GM23338 (cell line): Measurements from ENCODE around the gene EARS2. TPM values are rescaled to one million over a fixed set of nuclear protein-coding genes. Genes with fewer than 3 reads are reported as not detected.

ENCODE experiments used
- ATAC-seq: fragments of 200-7000 bp; cut with Tn5 transposase; 3 replicates; pipeline ENCODE4 v1.9.1; 2020
- DNase-seq: peaks from one replicate; pipeline ENCODE4 v3.0.0-alpha.2; 2015; ENCODE audit warnings: low spot score
- H2AFZ ChIP-seq: fragments of 200-600 bp; sonication (generic); 2 replicates; pipeline ENCODE4 v1.8.0; 2016; ENCODE audit warnings: antibody characterized with exemption, mild to moderate bottlenecking, moderate library complexity
- H3F3A ChIP-seq: fragments of 200-600 bp; sonication (generic); replicated peaks from 2 replicates; pipeline ENCODE4 v1.8.0; 2017; ENCODE audit warnings: antibody characterized with exemption, mixed run types, low read depth
- H3K27ac ChIP-seq: fragments of 200-600 bp; sonication (generic); 2 replicates; pipeline ENCODE4 v1.6.1; 2016; ENCODE audit warnings: low read depth
- H3K27me3 ChIP-seq: fragments of 200-600 bp; sonication (generic); 2 replicates; pipeline ENCODE4 v1.8.0; 2016; ENCODE audit warnings: mild to moderate bottlenecking, mixed run types, moderate library complexity; ENCODE audit not compliant: insufficient read depth
- H3K36me3 ChIP-seq: fragments of 200-600 bp; sonication (generic); 2 replicates; pipeline ENCODE4 v1.8.0; 2016; ENCODE audit warnings: mild to moderate bottlenecking; ENCODE audit not compliant: insufficient read depth
- H3K4me1 ChIP-seq: fragments of 200-600 bp; sonication (generic); 2 replicates; pipeline ENCODE4 v1.8.0; 2016; ENCODE audit warnings: mild to moderate bottlenecking, moderate library complexity; ENCODE audit not compliant: insufficient read depth
- H3K4me2 ChIP-seq: fragments of 200-600 bp; sonication (generic); 2 replicates; pipeline ENCODE4 v1.7.1; 2017; ENCODE audit warnings: mixed run types
- H3K4me3 ChIP-seq: fragments of 200-600 bp; sonication (generic); 2 replicates; pipeline ENCODE4 v1.6.1; 2016; ENCODE audit warnings: mixed run types
- H3K79me2 ChIP-seq: fragments of 200-600 bp; sonication (generic); replicated peaks from 2 replicates; pipeline ENCODE4 v1.8.0; 2017; ENCODE audit warnings: mild to moderate bottlenecking; ENCODE audit not compliant: insufficient read depth
- H3K9me2 ChIP-seq: fragments of 200-600 bp; sonication (generic); 2 replicates; pipeline ENCODE4 v1.8.0; 2017; ENCODE audit not compliant: insufficient read depth
- H4K20me1 ChIP-seq: fragments of 200-600 bp; sonication (generic); replicated peaks from 2 replicates; pipeline ENCODE4 v1.8.0; 2017; ENCODE audit warnings: mild to moderate bottlenecking; ENCODE audit not compliant: insufficient read depth
- H3K27ac Mint-ChIP-seq: 2 replicates; pipeline ENCODE4 v1.8.0; 2020; ENCODE audit warnings: inconsistent platforms, mild to moderate bottlenecking, moderate library complexity, mixed read lengths
- H3K27me3 Mint-ChIP-seq: 3 replicates; pipeline ENCODE4 v1.8.0; 2022; ENCODE audit warnings: low read depth, mild to moderate bottlenecking, moderate library complexity, mixed read lengths, inconsistent platforms; ENCODE audit not compliant: insufficient read depth, poor library complexity
- H3K36me3 Mint-ChIP-seq: 3 replicates; pipeline ENCODE4 v1.8.0; 2021; ENCODE audit warnings: low read depth, mild to moderate bottlenecking, inconsistent platforms, moderate library complexity, mixed read lengths
- H3K4me1 Mint-ChIP-seq: 3 replicates; pipeline ENCODE4 v1.8.0; 2020; ENCODE audit warnings: mild to moderate bottlenecking, inconsistent platforms, mixed read lengths
- H3K4me3 Mint-ChIP-seq: 3 replicates; pipeline ENCODE4 v1.8.0; 2021; ENCODE audit warnings: moderate library complexity, mild to moderate bottlenecking, inconsistent platforms, mixed read lengths
- H3K9me3 Mint-ChIP-seq: 3 replicates; pipeline ENCODE4 v1.8.0; 2020; ENCODE audit warnings: moderate library complexity, mild to moderate bottlenecking, inconsistent platforms, mixed read lengths
- CREB1 ChIP-seq: fragments of 250-450 bp; sonication (Bioruptor Pico); IDR thresholded peaks from 2 replicates; pipeline ENCODE4 v1.5.0; 2020; ENCODE audit warnings: low read depth, mild to moderate bottlenecking, moderate library complexity
- CTCF ChIP-seq, 2 experiments: fragments of 200-600 bp in 1 of 2; sonication (generic) in 1 of 2; conservative IDR thresholded peaks; 2 replicates each; pipeline versions ENCODE4 v1.5.1 to v1.6.1; 2016 to 2017; ENCODE audit warnings: antibody characterized with exemption in 2 of 2, low read depth in 2 of 2, mild to moderate bottlenecking in 2 of 2, moderate library complexity in 1 of 2
- ETS1 ChIP-seq: IDR thresholded peaks from 2 replicates; pipeline ENCODE4 v1.6.1; 2016; ENCODE audit warnings: antibody characterized with exemption
- EZH2 ChIP-seq: fragments of 200-600 bp; sonication (generic); IDR thresholded peaks from one replicate; pipeline ENCODE4 v1.8.0; 2017; ENCODE audit warnings: antibody characterized with exemption, mild to moderate bottlenecking, low read depth; ENCODE audit not compliant: unreplicated experiment
- EZH2phosphoT487 ChIP-seq: fragments of 200-600 bp; sonication (generic); IDR thresholded peaks from one replicate; pipeline ENCODE4 v1.8.1; 2018; ENCODE audit warnings: antibody characterized with exemption; ENCODE audit not compliant: unreplicated experiment
- JUNB ChIP-seq: IDR thresholded peaks from one replicate; pipeline ENCODE4 v1.6.1; 2016; ENCODE audit warnings: antibody characterized with exemption; ENCODE audit not compliant: unreplicated experiment
- NANOG ChIP-seq: IDR thresholded peaks from 2 replicates; pipeline ENCODE4 v1.6.1; 2016; ENCODE audit warnings: antibody characterized with exemption, borderline replicate concordance
- POLR2AphosphoS5 ChIP-seq: IDR thresholded peaks from 2 replicates; pipeline ENCODE4 v1.6.1; 2016; ENCODE audit warnings: antibody characterized with exemption, low read depth
- REST ChIP-seq: IDR thresholded peaks from one replicate; pipeline ENCODE4 v1.6.1; 2018; ENCODE audit warnings: antibody characterized with exemption; ENCODE audit not compliant: unreplicated experiment
- STAT1 ChIP-seq: IDR thresholded peaks from one replicate; pipeline ENCODE4 v1.6.1; 2016; ENCODE audit warnings: antibody characterized with exemption; ENCODE audit not compliant: unreplicated experiment
- ZNF114 ChIP-seq: fragments of 250-450 bp; sonication (Bioruptor Pico); IDR thresholded peaks from 2 replicates; pipeline ENCODE4 v1.5.0; 2020; ENCODE audit warnings: mild to moderate bottlenecking, moderate library complexity
- ZNF331 ChIP-seq: fragments of 250-450 bp; sonication (Bioruptor Pico); IDR thresholded peaks from 2 replicates; pipeline ENCODE4 v1.5.0; 2020; ENCODE audit warnings: low read depth, mild to moderate bottlenecking, moderate library complexity
- ZNF462 ChIP-seq: fragments of 250-450 bp; sonication (Bioruptor Pico); IDR thresholded peaks from 2 replicates; pipeline ENCODE4 v1.5.0; 2020; ENCODE audit warnings: mild to moderate bottlenecking, moderate library complexity
- polyA plus RNA-seq: library from polyadenylated mRNA; unstranded; fragments of >200 nt; fragmentation: Nextera tagmentation; extraction: Ambion mirVana; gene quantifications from 2 replicates; pipeline ENCODE4 v1.2.1, GENCODE V29; 2016
- total RNA-seq: library from RNA; depleted of rRNA; stranded (reverse); fragments of >200 nt; shearing (Covaris generic); gene quantifications from 2 replicates; pipeline ENCODE4 v1.2.3, GENCODE V29; 2014

Gene EARS2
- total and polyA plus RNA-seq, 2 experiments from 2014 or later, result 22.6 to 89.1 TPM

- no peaks in the 10 kb centered on the region for H3K9me2 ChIP-seq
- H3K36me3 Mint-ChIP-seq, result peaks cover 11% of the 10 kb centered on the region
- no peaks in the 10 kb centered on the region for H3K36me3 ChIP-seq
- no peak for DNase-seq
- no peaks in the 10 kb centered on the region for H3K27me3 ChIP-seq
- H3K4me1 Mint-ChIP-seq, result peaks cover 53% of the 10 kb centered on the region
- no peak overlapping the region; the same call in 2 of the 3 replicates for H3K4me3 Mint-ChIP-seq
- H3F3A ChIP-seq, result no peaks in the 10 kb centered on the region
- H3K9me3 Mint-ChIP-seq, result no peaks in the 10 kb centered on the region; the same call in 2 of the 3 replicates
- no peak overlapping the region for H2AFZ ChIP-seq
- no peak overlapping the region for H3K27ac Mint-ChIP-seq
- TF ChIP-seq POLR2AphosphoS5 (no peak), ETS1 (no peak), REST (no peak), JUNB (no peak), EZH2 (no peak), ZNF462 (CRISPR knock-in tag) (no peak), NANOG (no peak), ZNF331 (CRISPR knock-in tag) (no peak), CREB1 (CRISPR knock-in tag) (no peak), STAT1 (no peak), CTCF (conservative IDR thresholded peaks at IDR 0.05; ENCODE audit: low read depth in 2 of 2) (no peak), EZH2phosphoT487 (no peak), ZNF114 (CRISPR knock-in tag) (no peak)
- H4K20me1 ChIP-seq, result peaks cover 77% of the 10 kb centered on the region
- H3K27ac ChIP-seq, result 0 out of 2 replicates have a peak overlapping the region, but pooled peaks have one; percentile 19
- no peak overlapping the region for H3K4me2 ChIP-seq
- no peak overlapping the region for H3K4me3 ChIP-seq
- H3K79me2 ChIP-seq, result peaks cover 89% of the 10 kb centered on the region
- H3K27me3 Mint-ChIP-seq, result peaks cover 5% of the 10 kb centered on the region
- no peak for ATAC-seq
- peaks cover 43% of the 10 kb centered on the region for H3K4me1 ChIP-seq
Measured at GRCh38 chr16:23505671-23506605, 51.2 kb downstream of the EARS2 start.
